Measurements from ENCODE around the gene DOCK11. TPM values are rescaled to one million over a fixed set of nuclear protein-coding genes. Genes with fewer than 3 reads are reported as not detected.

DOCK11 gene
- total RNA-seq, 1 donor from 2014 or later: 4.2 TPM

Other genes with a start within 250 kb of the DOCK11 start
- 12.0 TPM for gene WDR44, start 149.7 kb upstream of the DOCK11 start, total RNA-seq
- 16.8 TPM for gene IL13RA1, start 231.8 kb downstream of the DOCK11 start, total RNA-seq